Endodermal cell (in vitro differentiated cells): Measurements from ENCODE around the gene COL28A1. TPM values are rescaled to one million over a fixed set of nuclear protein-coding genes. Genes with fewer than 3 reads are reported as not detected.

ENCODE experiments used
- DNase-seq: peaks from one replicate; pipeline ENCODE4 v3.0.0-alpha.2; 2017
- H3K27ac ChIP-seq: 2 replicates; pipeline ENCODE4 v1.5.1; 2013; ENCODE audit warnings: mild to moderate bottlenecking, low read depth, low read length, moderate library complexity
- H3K27me3 ChIP-seq: 2 replicates; pipeline ENCODE4 v1.6.1; 2013; ENCODE audit warnings: mild to moderate bottlenecking, low read length, moderate library complexity; ENCODE audit not compliant: insufficient read depth, control insufficient read depth, poor library complexity, severe bottlenecking
- H3K36me3 ChIP-seq: 2 replicates; pipeline ENCODE4 v1.7.0; 2013; ENCODE audit warnings: mild to moderate bottlenecking, low read length, moderate library complexity; ENCODE audit not compliant: control insufficient read depth, insufficient read depth
- H3K4me1 ChIP-seq: one replicate; pipeline ENCODE4 v1.7.0; 2013; ENCODE audit warnings: low read length; ENCODE audit not compliant: control insufficient read depth, insufficient read depth
- H3K4me3 ChIP-seq: 2 replicates; pipeline ENCODE4 v1.5.1; 2013; ENCODE audit warnings: mild to moderate bottlenecking, low read length, moderate library complexity
- H3K9ac ChIP-seq: 2 replicates; pipeline ENCODE4 v1.6.1; 2013; ENCODE audit warnings: mild to moderate bottlenecking, low read length, moderate library complexity; ENCODE audit not compliant: poor library complexity, severe bottlenecking; ENCODE audit errors: extremely low read depth
- H3K9me3 ChIP-seq: 2 replicates; pipeline ENCODE4 v1.6.1; 2013; ENCODE audit warnings: mild to moderate bottlenecking, low read length, moderate library complexity; ENCODE audit not compliant: control insufficient read depth
- H3K27ac Mint-ChIP-seq: 2 replicates; pipeline ENCODE4 v1.8.0; 2020; ENCODE audit warnings: mixed read lengths
- H3K27me3 Mint-ChIP-seq: 2 replicates; pipeline ENCODE4 v1.8.0; 2021; ENCODE audit warnings: mild to moderate bottlenecking, mixed read lengths; ENCODE audit not compliant: insufficient read depth
- H3K36me3 Mint-ChIP-seq: 2 replicates; pipeline ENCODE4 v1.8.0; 2020; ENCODE audit warnings: low read depth, mixed read lengths
- H3K4me1 Mint-ChIP-seq: 2 replicates; pipeline ENCODE4 v1.8.0; 2020; ENCODE audit warnings: mixed read lengths
- H3K4me3 Mint-ChIP-seq: 2 replicates; pipeline ENCODE4 v1.8.0; 2020; ENCODE audit warnings: mild to moderate bottlenecking, moderate library complexity, mixed read lengths
- H3K9me3 Mint-ChIP-seq: 2 replicates; pipeline ENCODE4 v1.8.0; 2020; ENCODE audit warnings: mild to moderate bottlenecking, mixed read lengths
- CTCF ChIP-seq: fragments of 200-600 bp; sonication (generic); conservative IDR thresholded peaks from 2 replicates; pipeline ENCODE4 v1.5.0; 2021; ENCODE audit warnings: antibody characterized with exemption, mild to moderate bottlenecking
- WGBS, 2 experiments: methylation state at CpG; one replicate each; pipeline versions ENCODE4 v1.1.5 to v1.1.7; 2013; ENCODE audit warnings: missing lambda C conversion rate in 2 of 2, mixed read lengths in 1 of 2; ENCODE audit not compliant: insufficient coverage in 1 of 2, insufficient read length in 1 of 2; 5-methylcytosine and 5-hydroxymethylcytosine counted together
- total RNA-seq, 2 donors: library from RNA; stranded (reverse); fragmentation: NEBNext Ultra II Directional in 1 of 2; extraction: Animal tissue kit (Norgen Biotek cat#: 25700) in 1 of 2; gene quantifications; 2 replicates in 1 of 2; 3 replicates in 1 of 2; pipeline ENCODE4 v1.2.1, GENCODE V29; 2021

The COL28A1 gene
- total RNA-seq, 2 donors from 2014 or later = 0.44 to 1.2 TPM

GRCh38 chr7:7519056-7519455, 16.6 kb downstream of the COL28A1 start:
- no peak for TF ChIP-seq CTCF
- DNase-seq = no peak
- Mint-ChIP-seq H3K4me3 (no peak overlapping the region), H3K27ac (no peak overlapping the region), H3K36me3 (no peaks in the 10 kb centered on the region), H3K9me3 (no peaks in the 10 kb centered on the region), H3K27me3 (no peaks in the 10 kb centered on the region), H3K4me1 (peaks cover 2% of the 10 kb centered on the region)
- no peaks in the 10 kb centered on the region for H3K4me1 ChIP-seq
- no peak overlapping the region for H3K9ac ChIP-seq
- H3K9me3 ChIP-seq = no peaks in the 10 kb centered on the region
- no peaks in the 10 kb centered on the region for H3K27me3 ChIP-seq
- no peak overlapping the region for H3K27ac ChIP-seq
- H3K36me3 ChIP-seq = no peaks in the 10 kb centered on the region
- H3K4me3 ChIP-seq = no peak overlapping the region
- whole genome bisulfite sequencing, 2 experiments = 94 to 100% methylated on average over 2 of the region's 2 CpGs

GRCh38 chr7:7517754-7518153, 17.9 kb downstream of the COL28A1 start:
- Mint-ChIP-seq H3K27me3 (no peaks in the 10 kb centered on the region), H3K4me3 (no peak overlapping the region), H3K4me1 (peaks cover 2% of the 10 kb centered on the region)

GRCh38 chr7:7516662-7517061, 19.0 kb downstream of the COL28A1 start:
- no peak overlapping the region for H3K27ac ChIP-seq
- TF ChIP-seq CTCF = no peak
- H3K27me3 ChIP-seq = no peaks in the 10 kb centered on the region
- Mint-ChIP-seq H3K27ac (no peak overlapping the region), H3K4me1 (peaks cover 2% of the 10 kb centered on the region), H3K36me3 (no peaks in the 10 kb centered on the region), H3K4me3 (no peak overlapping the region), H3K27me3 (no peaks in the 10 kb centered on the region), H3K9me3 (no peaks in the 10 kb centered on the region)
- no peaks in the 10 kb centered on the region for H3K9me3 ChIP-seq
- no CpG with 5 or more reads among the region's 1 CpG for WGBS, 2 experiments
- no peak for DNase-seq
- H3K4me1 ChIP-seq = no peaks in the 10 kb centered on the region
- no peaks in the 10 kb centered on the region for H3K36me3 ChIP-seq
- no peak overlapping the region for H3K9ac ChIP-seq
- no peak overlapping the region for H3K4me3 ChIP-seq

More at GRCh38 chr7:7517754-7518153, 17.9 kb downstream of the COL28A1 start:
- 87 to 100% methylated on average over 1 to 3 of the region's 3 CpGs for WGBS, 2 experiments
- Histone ChIP-seq H3K4me1 (no peaks in the 10 kb centered on the region), H3K36me3 (no peaks in the 10 kb centered on the region), H3K27me3 (no peaks in the 10 kb centered on the region), H3K9me3 (no peaks in the 10 kb centered on the region), H3K9ac (no peak overlapping the region), H3K27ac (no peak overlapping the region), H3K4me3 (no peak overlapping the region)
- no peak for DNase-seq
- Mint-ChIP-seq H3K27ac (no peak overlapping the region), H3K36me3 (no peaks in the 10 kb centered on the region), H3K9me3 (no peaks in the 10 kb centered on the region)
- no peak for TF ChIP-seq CTCF
